GM21390 (cell line): Measurements from ENCODE around the gene LRWD1.
"Not testable (repeated sequence)": the region's sequence is repeated elsewhere in the genome, so short reads cannot be mapped to it uniquely, and the experiment has no call there.

Experiments
- ATAC-seq: cut with Tn5 transposase; IDR thresholded peaks from one replicate; pipeline ENCODE4 v1.9.1; 2021; ENCODE audit not compliant: unreplicated experiment

LRWD1 gene

DNA sequence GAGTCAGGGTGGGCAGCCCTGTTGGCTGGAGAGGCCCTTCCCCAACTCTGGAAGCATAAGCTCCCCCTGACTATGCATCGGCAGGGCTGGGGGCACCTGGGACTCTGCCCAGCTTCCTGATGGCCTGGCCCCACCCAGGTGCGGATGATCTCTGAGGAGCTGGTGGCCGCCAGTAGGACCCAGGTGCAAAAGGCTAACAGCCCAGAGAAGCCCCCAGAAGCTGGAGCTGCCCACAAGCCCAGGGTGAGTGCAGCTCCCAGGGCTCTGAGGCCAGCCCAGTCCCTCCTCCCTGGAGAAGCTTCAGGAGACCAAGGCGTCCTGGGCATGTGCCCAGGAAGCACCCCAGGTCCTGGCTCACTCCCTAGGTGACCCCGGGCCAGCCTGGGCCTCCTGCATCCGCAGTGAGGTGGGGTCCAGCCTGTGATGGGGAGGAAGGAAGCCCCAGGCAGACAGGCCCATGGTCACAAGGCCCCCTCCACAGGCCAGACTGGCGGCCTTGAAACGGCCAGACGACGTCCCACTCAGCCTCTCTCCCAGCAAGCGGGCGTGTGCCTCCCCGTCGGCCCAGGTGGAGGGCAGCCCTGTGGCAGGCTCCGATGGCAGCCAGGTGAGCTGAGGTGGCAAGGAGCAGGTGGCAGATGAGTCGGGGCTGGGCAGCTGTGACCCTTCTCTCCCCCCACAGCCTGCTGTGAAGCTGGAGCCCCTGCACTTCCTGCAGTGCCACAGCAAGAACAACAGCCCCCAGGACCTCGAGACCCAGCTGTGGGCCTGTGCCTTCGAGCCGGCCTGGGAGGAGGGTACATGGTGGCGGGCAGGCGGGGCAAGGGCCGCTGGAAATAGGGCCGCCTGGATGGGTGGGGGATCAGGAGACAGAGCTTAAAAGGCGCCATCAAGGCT is 3.0 kb downstream of the LRWD1 start:
- ATAC-seq: no peak

- no peak for ATAC-seq
Observed at GRCh38 chr7:102468478-102469350, 3.9 kb downstream of the LRWD1 start.

DNA sequence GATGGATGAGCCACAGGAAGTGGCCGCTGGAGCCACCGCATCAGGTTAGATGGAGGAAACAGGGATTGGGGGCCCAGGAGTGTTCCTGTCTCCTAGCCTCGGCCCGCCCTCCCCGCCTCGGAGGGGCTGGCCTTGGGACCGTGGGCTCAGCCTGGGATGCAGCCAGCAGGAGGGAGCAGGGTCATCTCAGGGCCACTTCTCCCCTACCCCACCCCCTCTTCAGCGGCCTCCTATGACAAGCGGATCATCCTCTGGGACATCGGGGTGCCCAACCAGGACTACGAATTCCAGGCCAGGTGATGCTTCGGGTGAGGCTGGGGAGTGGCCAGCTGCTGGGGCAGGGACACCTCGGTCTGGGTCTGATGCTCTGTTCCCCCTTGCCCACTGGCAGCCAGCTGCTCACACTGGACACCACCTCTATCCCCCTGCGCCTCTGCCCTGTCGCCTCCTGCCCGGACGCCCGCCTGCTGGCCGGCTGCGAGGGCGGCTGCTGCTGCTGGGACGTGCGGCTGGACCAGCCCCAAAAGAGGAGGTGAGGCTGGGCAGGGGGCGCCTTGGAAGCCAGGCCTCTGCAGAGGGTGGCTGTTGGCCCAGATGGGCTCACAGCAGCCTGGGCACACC is 4.7 kb downstream of the LRWD1 start:
- no peak for ATAC-seq

- no peak for ATAC-seq
Observed at GRCh38 chr7:102469972-102470825, 5.4 kb downstream of the LRWD1 start.

DNA sequence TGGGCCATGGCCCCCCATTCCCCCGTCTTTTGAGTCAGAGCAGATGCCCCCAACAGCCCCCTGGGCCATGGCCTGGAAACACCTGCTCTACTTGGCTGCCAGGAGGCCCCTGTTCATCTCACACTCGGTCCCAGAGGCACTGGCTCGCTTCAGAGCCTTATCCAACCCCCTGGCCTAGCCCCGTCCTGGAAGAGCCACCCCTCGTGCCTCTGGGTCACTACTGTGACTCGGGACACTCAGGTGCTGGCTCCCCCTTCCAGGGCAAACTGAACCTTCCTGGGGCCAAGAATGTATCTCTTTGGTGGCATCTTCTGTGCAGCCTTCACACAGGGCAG is 7.0 kb downstream of the LRWD1 start:
- no peak for ATAC-seq

DNA sequence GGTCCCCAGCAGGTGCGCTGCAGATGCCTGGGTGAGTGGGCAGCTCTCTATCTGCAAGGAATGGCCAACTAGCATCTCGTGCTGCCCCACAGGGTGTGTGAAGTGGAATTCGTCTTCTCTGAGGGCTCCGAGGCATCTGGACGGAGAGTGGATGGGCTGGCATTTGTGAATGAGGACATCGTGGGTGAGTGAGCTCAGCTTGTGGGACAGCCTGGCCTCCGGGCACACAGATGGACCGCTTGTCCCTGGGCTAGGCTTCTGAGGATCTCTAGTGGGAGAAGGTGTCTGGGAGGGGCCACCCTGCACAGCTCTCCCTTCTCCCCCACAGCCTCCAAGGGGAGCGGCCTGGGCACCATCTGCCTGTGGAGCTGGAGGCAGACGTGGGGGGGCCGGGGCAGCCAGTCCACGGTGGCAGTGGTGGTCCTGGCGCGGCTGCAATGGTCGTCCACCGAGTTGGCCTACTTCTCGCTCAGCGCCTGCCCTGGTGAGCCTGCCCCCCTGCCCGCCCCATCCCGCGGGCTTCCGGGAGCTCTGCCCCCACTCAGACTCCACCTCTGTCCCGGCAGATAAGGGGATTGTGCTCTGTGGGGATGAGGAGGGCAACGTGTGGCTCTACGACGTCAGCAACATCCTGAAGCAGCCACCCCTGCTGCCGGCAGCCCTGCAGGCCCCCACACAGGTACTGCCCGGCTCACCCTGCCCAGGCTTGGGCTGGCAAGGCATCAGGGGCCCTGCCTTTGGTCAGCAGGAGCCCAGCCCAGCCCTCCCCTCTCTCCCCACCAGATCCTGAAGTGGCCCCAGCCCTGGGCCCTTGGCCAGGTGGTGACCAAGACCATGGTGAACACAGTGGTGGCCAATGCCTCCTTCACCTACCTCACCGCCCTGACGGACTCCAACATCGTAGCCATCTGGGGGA is 7.6 kb downstream of the LRWD1 start:
- ATAC-seq: no peak

GRCh38 chr7:102473271-102473991 is 8.6 kb downstream of the LRWD1 start:
- no peak for ATAC-seq

GRCh38 chr7:102474116-102474515 is 9.3 kb downstream of the LRWD1 start:
- ATAC-seq: not testable (repeated sequence)

GRCh38 chr7:102474736-102475435 is 10.1 kb downstream of the LRWD1 start:
- not testable (repeated sequence) for ATAC-seq

DNA sequence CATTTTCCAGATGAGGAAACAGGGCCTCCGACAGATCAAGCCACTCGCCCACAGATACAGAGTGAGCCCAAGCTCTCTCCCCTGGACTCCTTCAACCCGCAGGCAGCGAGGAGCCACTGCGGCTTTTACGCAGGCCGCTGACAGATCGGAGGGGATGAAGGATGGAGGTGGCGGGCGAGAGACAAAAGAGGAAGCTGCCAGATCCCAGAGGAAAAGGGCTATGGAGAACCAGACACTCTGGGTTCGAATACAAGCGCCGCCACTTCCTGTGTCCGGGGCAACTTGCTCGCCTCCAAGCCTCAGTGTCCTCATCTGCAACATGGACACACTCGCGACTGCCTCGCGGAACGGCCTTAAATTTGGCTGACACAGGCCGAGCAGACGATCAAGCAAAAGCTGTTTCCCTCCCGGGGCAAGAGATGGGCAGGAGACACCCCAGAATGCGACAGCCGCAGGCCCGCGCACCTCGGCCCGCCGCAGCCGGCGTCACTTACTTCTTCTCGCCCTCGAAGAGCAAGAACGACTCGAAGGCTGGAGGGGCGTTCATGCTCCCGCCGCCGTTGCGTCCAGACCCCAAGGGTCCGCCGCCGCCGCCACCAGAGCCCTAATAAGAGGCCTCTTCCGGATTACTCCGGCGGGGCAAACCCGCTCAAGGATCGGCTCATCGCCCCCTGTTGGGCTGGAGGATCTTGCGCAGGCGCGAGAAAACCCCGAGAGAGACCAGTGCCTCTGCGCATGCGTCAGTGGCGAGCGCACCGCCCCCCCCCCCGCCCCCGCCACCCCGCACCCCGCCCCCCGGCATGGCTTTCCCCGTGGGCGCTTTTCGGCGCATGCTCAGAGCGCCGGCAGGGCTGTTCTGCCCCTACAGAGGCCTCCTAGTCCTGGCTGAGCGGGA is 13.8 kb downstream of the LRWD1 start, which contains the start of gene POLR2J:
POLR2J (minus strand) TSS at position 609 of the 895 bp plus-strand sequence; CDS start at position 547, 62 bp downstream.
- ATAC-seq: peak; percentile 81

GRCh38 chr7:102479209-102479584 is 14.4 kb downstream of the LRWD1 start:
- ATAC-seq: peak; percentile 32

DNA sequence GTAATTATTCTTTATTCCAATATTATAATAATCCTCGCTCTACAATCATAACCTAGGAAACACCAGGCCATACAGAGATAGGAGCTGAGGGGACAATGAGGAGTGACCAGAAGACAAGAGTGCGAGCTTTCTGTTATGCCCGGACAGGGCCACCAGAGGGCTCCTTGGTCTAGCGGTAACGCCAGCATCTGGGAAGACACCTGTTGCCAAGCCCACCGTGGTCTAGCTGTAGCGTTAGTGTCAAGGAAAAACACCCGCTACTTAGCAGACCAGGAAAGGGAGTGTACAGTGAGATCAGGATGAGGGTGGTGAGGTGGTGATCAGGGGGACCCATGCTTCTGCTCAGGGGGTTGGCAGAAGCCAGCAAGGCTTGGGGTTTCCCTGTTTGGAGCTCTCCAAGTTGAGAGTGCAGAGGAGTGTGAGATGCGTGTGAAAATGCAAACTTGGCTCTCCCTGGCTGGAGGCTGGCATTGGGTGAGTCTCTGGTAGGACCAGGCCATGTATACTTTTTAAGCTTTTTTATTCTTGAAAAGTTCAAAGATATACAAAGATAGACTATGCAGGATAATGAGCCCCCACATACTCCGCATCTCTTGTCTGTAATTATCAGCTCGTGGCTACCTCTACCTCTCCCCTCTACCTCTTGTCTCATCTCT is 15.3 kb downstream of the LRWD1 start:
- ATAC-seq: not testable (repeated sequence)

DNA sequence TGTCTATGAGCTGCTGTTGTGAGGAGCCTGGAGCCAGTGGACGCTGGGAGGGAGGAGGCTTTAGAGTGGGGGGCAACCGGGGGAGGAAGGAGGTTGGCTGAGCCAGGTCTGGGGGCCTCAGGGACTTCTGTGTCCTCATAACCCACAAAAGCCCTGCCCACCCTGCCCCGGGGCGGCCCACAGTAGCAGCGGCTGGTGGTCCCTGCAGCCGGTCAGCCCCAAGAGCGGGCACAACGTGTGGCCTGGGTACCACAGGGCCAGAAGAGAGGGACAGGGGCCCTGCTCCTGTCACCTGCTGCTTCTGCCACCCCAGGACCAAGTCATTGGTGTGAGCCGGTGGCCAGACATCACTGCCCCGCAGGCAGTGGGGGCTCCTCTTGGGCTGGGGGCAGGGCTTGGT is 17.2 kb downstream of the LRWD1 start:
- ATAC-seq: not testable (repeated sequence)

DNA sequence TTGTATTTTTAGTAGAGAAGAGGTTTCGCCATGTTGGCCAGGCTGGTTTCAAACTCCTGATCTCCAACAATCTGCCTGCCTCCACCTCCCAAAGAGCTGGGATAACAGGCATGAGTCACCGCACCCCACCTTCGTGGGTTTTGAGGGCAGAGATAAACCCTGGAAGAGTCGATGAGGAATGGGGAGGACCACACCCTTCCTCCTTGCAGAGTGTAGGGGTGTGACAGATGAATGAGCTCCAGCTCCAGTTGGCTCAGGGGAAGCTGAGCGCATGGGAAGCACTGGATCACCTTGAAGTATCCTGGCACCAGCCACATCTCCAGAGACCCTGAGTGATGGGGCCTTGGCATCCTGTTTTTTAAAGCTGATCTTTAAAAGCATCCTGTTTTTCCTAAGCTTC is 19.5 kb downstream of the LRWD1 start:
- not testable (repeated sequence) for ATAC-seq

- ATAC-seq: peak; percentile 44
Observed at GRCh38 chr7:102490529-102491075, 25.8 kb downstream of the LRWD1 start.

GRCh38 chr7:102493220-102493935 is 28.6 kb downstream of the LRWD1 start:
- peak; percentile 40 for ATAC-seq
